ENCODE results near the gene TOR4A. TPM values are rescaled to one million over a fixed set of nuclear protein-coding genes. Genes with fewer than 3 reads are reported as not detected.

The TOR4A gene
- total and polyA plus RNA-seq, 9 of the 15 experiments (the other 6 are each of a cell fraction or from before 2014, with no cell fraction given) = 3.9 to 49.2 (median 8.8) TPM

DNA sequence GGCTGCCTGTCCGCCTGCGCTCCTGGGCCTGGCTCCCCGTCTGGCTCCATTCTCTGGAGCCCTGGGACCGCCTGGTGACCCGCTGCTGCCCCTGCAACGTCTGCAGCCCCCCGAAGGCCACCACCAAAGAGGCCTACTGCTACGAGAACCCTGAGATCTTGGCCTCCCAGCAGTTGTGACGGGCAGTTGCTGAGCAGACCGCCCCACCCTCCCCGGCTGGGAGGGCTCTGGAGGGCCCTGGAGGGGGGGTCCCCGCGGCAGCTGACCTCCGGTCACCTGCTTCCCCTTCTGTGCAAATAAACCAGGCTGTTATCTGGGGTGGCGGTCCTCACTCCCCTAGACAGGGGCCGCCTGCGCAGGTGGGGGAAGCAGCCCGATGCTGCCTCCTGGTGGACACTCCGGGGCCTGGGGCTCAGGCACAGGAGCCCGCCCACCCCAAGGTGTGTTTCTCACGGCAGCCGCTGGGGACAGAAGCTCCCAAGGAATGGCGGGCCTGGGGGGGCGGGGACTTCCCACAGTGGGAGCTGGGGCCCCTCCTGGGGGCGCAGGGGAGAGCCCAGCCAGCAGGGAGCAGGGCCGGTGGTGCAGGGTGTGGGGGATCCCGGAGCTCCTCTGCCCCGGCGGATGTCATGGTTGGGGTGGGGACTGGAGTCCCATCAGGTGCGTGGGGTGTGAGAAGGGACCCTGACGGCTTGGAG, 41.1 kb upstream of the TOR4A start (continued):
- TF ChIP-seq, protein P1, sequence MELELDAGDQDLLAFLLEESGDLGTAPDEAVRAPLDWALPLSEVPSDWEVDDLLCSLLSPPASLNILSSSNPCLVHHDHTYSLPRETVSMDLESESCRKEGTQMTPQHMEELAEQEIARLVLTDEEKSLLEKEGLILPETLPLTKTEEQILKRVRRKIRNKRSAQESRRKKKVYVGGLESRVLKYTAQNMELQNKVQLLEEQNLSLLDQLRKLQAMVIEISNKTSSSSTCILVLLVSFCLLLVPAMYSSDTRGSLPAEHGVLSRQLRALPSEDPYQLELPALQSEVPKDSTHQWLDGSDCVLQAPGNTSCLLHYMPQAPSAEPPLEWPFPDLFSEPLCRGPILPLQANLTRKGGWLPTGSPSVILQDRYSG (tag; conservative IDR thresholded peaks at IDR 0.05; ENCODE audit: low read depth) = no peak
- TF ChIP-seq MYBL2 (IDR thresholded peaks at IDR 0.05; ENCODE audit: low read depth) (no peak), MYBL2 (CRISPR knock-in tag; IDR thresholded peaks at IDR 0.05; ENCODE audit: borderline replicate concordance) (no peak), ZNF592 (IDR thresholded peaks at IDR 0.05) (no peak), ZNF561 (CRISPR knock-in tag; conservative IDR thresholded peaks at IDR 0.05) (no peak), CBX2 (IDR thresholded peaks at IDR 0.05; ENCODE audit: insufficient read depth, low read length, poor library complexity, severe bottlenecking) (no peak), TFAM (CRISPR knock-in tag; conservative IDR thresholded peaks at IDR 0.05) (no peak), FOXA3 (CRISPR knock-in tag; conservative IDR thresholded peaks at IDR 0.05 in 1 of 2, IDR thresholded peaks at IDR 0.05 in 1 of 2) (peak; percentile 97 to 99), POLR2B (IDR thresholded peaks at IDR 0.05; ENCODE audit: low read depth, partially characterized antibody) (no peak), DEAF1 (CRISPR knock-in tag; IDR thresholded peaks at IDR 0.05) (peak; percentile 93), PHF21A (IDR thresholded peaks at IDR 0.05; ENCODE audit: borderline replicate concordance, low read depth) (0 out of 2 replicates have a peak, but pooled peaks have one; percentile 56), STAT6 (CRISPR knock-in tag; IDR thresholded peaks at IDR 0.05) (0 out of 2 replicates have a peak, but pooled peaks have one; percentile 76), NR2C2 (CRISPR knock-in tag; IDR thresholded peaks at IDR 0.05) (no peak), NR2C2 (tag; IDR thresholded peaks at IDR 0.05) (peak; percentile 24; the same call in 1 of the 2 replicates)
- TF ChIP-seq, protein P2, sequence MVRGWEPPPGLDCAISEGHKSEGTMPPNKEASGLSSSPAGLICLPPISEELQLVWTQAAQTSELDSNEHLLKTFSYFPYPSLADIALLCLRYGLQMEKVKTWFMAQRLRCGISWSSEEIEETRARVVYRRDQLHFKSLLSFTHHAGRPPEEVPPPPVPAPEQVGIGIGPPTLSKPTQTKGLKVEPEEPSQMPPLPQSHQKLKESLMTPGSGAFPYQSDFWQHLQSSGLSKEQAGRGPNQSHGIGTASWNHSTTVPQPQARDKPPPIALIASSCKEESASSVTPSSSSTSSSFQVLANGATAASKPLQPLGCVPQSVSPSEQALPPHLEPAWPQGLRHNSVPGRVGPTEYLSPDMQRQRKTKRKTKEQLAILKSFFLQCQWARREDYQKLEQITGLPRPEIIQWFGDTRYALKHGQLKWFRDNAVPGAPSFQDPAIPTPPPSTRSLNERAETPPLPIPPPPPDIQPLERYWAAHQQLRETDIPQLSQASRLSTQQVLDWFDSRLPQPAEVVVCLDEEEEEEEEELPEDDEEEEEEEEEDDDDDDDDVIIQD (CRISPR knock-in tag; IDR thresholded peaks at IDR 0.05) = no peak
